Measurements from ENCODE around the gene PEAK1. TPM values are rescaled to one million over a fixed set of nuclear protein-coding genes. Genes with fewer than 3 reads are reported as not detected.

PEAK1 gene
- total RNA-seq, 1 experiment from 2014 or later = 21.2 TPM

DNA sequence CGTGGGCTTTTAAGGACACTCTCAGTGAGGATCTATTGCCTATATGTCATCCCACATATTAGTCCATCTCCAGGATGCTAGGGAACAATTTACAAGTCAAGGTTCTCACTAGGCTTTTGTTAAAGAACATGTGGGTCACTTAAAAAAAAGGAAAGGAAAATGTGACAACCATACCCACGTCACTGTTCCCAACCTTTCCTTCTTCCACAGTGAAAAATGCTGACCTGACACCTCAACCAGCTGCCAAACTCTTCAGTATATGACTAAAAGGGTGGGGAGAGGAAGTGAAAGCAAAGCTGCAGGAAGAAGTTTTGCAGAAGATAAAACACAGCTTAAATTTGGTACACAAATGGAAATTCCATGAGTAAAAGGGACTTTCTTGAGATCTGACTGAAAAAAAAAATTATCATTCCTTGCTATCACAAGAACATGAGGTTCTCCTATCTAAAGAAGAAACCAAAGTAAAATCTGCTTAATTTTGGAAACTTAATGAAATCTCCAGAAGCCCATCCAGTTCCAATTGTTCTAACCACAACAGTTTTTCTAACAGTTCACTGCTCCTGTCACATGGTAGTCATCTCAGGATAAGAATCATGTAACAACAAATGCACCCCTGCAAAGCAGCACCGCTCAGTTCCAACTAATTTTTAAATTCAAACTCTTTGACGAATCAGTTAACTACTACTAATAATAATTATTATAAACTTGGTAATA, 232.0 kb downstream of the PEAK1 start:
- Histone ChIP-seq H3K23me2 (ENCODE audit: insufficient read length, low read depth, low read length, poor library complexity, severe bottlenecking) (no peaks in the 10 kb centered on the region), H3K79me1 (ENCODE audit: insufficient read depth, low read depth, low read length, poor library complexity, severe bottlenecking) (no peaks in the 10 kb centered on the region), H3K23ac (ENCODE audit: insufficient read length, low read depth, low read length) (no peak overlapping the region), H4K8ac (replicated peaks; ENCODE audit: insufficient read length, low read depth, low read length) (no peak overlapping the region), H4K20me1 (ENCODE audit: control insufficient read depth, insufficient read depth, insufficient read length) (no peaks in the 10 kb centered on the region), H3K4ac (ENCODE audit: low read depth, low read length) (no peak overlapping the region), H2AK5ac (ENCODE audit: insufficient read length, low read length) (no peak overlapping the region), H2AFZ (ENCODE audit: low read length) (no peak overlapping the region), H3K79me2 (ENCODE audit: insufficient read depth, low read length) (no peaks in the 10 kb centered on the region), H3K9me3 (ENCODE audit: control insufficient read depth, low read depth, low read length) (no peaks in the 10 kb centered on the region), H4K5ac (ENCODE audit: insufficient read length, low read depth, low read length) (no peak overlapping the region), H3K4me2 (ENCODE audit: insufficient read depth, insufficient read length, low read length) (no peak overlapping the region), H2BK20ac (ENCODE audit: low read depth, low read length, poor library complexity, severe bottlenecking) (no peak overlapping the region), H2BK12ac (ENCODE audit: insufficient read length, low read depth, low read length) (no peak overlapping the region), H3K56ac (ENCODE audit: insufficient read length, low read depth, low read length) (no peak overlapping the region), H2BK5ac (ENCODE audit: insufficient read length, low read length) (no peak overlapping the region), H3K4me1 (ENCODE audit: insufficient read depth, low read length) (no peaks in the 10 kb centered on the region), H3K27ac (ENCODE audit: insufficient read length, low read depth, low read length) (no peak overlapping the region), H2BK120ac (ENCODE audit: low read depth, low read length, poor library complexity, severe bottlenecking) (no peak overlapping the region), H4K91ac (ENCODE audit: insufficient read length, low read depth, low read length) (no peak overlapping the region), H2BK15ac (ENCODE audit: low read depth, low read length) (no peak overlapping the region), H3K27me3 (ENCODE audit: insufficient read depth, low read length) (no peaks in the 10 kb centered on the region), H3K14ac (ENCODE audit: insufficient read depth, low read length) (no peak overlapping the region), H3K18ac (ENCODE audit: insufficient read length, low read depth, low read length) (no peak overlapping the region), H3K9ac (ENCODE audit: extremely low read depth, insufficient read length, low read length) (no peak overlapping the region), H3T11ph (ENCODE audit: low read length) (no peak overlapping the region)
- no peaks in the 10 kb centered on the region for H3K9me3 Mint-ChIP-seq
- H3K4me3 Mint-ChIP-seq = no peak overlapping the region
- no peaks in the 10 kb centered on the region for H3K27me3 Mint-ChIP-seq (ENCODE audit: low read depth)
- H3K4me1 Mint-ChIP-seq = peaks cover 6 to 8% of the 10 kb centered on the region in 2 experiments; a peak in 3 of 4 replicates
- no CpG with 5 or more reads among the region's 4 CpGs for WGBS (ENCODE audit: extremely low coverage, insufficient read length, low lambda C conversion rate)
- no peaks in the 10 kb centered on the region for H3K36me3 Mint-ChIP-seq (ENCODE audit: insufficient read depth in 1 of 3, low read depth in 3 of 3)
- no peak overlapping the region; a peak in 1 of 7 replicates for H3K27ac Mint-ChIP-seq
- TF ChIP-seq, protein P1, sequence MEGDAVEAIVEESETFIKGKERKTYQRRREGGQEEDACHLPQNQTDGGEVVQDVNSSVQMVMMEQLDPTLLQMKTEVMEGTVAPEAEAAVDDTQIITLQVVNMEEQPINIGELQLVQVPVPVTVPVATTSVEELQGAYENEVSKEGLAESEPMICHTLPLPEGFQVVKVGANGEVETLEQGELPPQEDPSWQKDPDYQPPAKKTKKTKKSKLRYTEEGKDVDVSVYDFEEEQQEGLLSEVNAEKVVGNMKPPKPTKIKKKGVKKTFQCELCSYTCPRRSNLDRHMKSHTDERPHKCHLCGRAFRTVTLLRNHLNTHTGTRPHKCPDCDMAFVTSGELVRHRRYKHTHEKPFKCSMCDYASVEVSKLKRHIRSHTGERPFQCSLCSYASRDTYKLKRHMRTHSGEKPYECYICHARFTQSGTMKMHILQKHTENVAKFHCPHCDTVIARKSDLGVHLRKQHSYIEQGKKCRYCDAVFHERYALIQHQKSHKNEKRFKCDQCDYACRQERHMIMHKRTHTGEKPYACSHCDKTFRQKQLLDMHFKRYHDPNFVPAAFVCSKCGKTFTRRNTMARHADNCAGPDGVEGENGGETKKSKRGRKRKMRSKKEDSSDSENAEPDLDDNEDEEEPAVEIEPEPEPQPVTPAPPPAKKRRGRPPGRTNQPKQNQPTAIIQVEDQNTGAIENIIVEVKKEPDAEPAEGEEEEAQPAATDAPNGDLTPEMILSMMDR (conservative IDR thresholded peaks at IDR 0.05) = no peak
- DNase-seq = no peak

All from H9 (cell line).